OCI-LY7 (cell line): ENCODE measurements around the gene KRCC1. TPM values are rescaled to one million over a fixed set of nuclear protein-coding genes. Genes with fewer than 3 reads are reported as not detected.

Source experiments
- BruUV-seq: library from RNA; stranded (reverse); fragments of 400-500 nt; replicated peaks from 2 replicates; lab custom pipeline; 2021; lab: Mats Ljungman, UMichigan
- CTCF ChIA-PET: fragments of 300-600 bp; sonication (Branson Sonifier 250); formaldehyde crosslinking; loops from one replicate; lab custom pipeline; 2022; ENCODE audit warnings: antibody characterized with exemption; ENCODE audit not compliant: unreplicated experiment; lab: Charles Lee
- POLR2A ChIA-PET: fragments of 300-600 bp; sonication (Branson Sonifier 250); formaldehyde crosslinking; loops from one replicate; lab custom pipeline; 2022; ENCODE audit warnings: antibody characterized with exemption; lab: Charles Lee
- DNase-seq: peaks from one replicate; pipeline ENCODE4 v3.0.0-alpha.2; 2015; ENCODE audit warnings: low spot score
- H2AFZ ChIP-seq: fragments of 200-600 bp; sonication (generic), shearing (Covaris generic); 2 replicates; pipeline ENCODE4 v1.6.1; 2014; ENCODE audit warnings: mild to moderate bottlenecking, antibody characterized with exemption, low read length, moderate library complexity
- H3K27ac ChIP-seq: fragments of 200-600 bp; sonication (generic); 2 replicates; pipeline ENCODE4 v1.5.1; 2014; ENCODE audit warnings: mixed run types, low read depth, mild to moderate bottlenecking, moderate library complexity, low read length, inconsistent platforms; ENCODE audit not compliant: poor library complexity, severe bottlenecking
- H3K36me3 ChIP-seq: fragments of 200-600 bp; sonication (generic); 2 replicates; pipeline ENCODE4 v1.6.1; 2014; ENCODE audit warnings: mild to moderate bottlenecking, antibody characterized with exemption, low read length, moderate library complexity, mixed read lengths; ENCODE audit not compliant: insufficient read depth
- H3K4me1 ChIP-seq: fragments of 200-600 bp; sonication (generic); 2 replicates; pipeline ENCODE4 v1.5.1; 2014; ENCODE audit warnings: mild to moderate bottlenecking, low read length; ENCODE audit not compliant: insufficient read depth, poor library complexity, severe bottlenecking
- H3K4me2 ChIP-seq: fragments of 200-600 bp; sonication (generic); 2 replicates; pipeline ENCODE4 v1.6.1; 2014; ENCODE audit warnings: mild to moderate bottlenecking, low read length
- H3K4me3 ChIP-seq: fragments of 200-600 bp; sonication (generic); 2 replicates; pipeline ENCODE4 v1.5.1; 2014; ENCODE audit warnings: mild to moderate bottlenecking, low read depth, low read length; ENCODE audit not compliant: poor library complexity, severe bottlenecking
- H3K79me2 ChIP-seq: fragments of 200-600 bp; sonication (generic); 2 replicates; pipeline ENCODE4 v1.6.1; 2016; ENCODE audit warnings: low read depth, mild to moderate bottlenecking, low read length, moderate library complexity, mixed read lengths; ENCODE audit not compliant: insufficient read depth
- H3K9me2 ChIP-seq: fragments of 200-600 bp; sonication (generic); 2 replicates; pipeline ENCODE4 v1.6.1; 2016; ENCODE audit warnings: mild to moderate bottlenecking, low read length, mixed read lengths; ENCODE audit not compliant: insufficient read depth
- H3K9me3 ChIP-seq: fragments of 200-600 bp; sonication (generic); 2 replicates; pipeline ENCODE4 v1.6.1; 2014; ENCODE audit warnings: mild to moderate bottlenecking, mixed run types, low read length, mixed read lengths
- H4K20me1 ChIP-seq: fragments of 200-600 bp; sonication (generic); 2 replicates; pipeline ENCODE4 v1.6.1; 2014; ENCODE audit warnings: mild to moderate bottlenecking, antibody characterized with exemption, low read length, moderate library complexity, mixed read lengths; ENCODE audit not compliant: insufficient read depth
- EZH2phosphoT487 ChIP-seq: fragments of 200-600 bp; sonication (generic); IDR thresholded peaks from 2 replicates; pipeline ENCODE4 v1.6.1; 2018; ENCODE audit warnings: low read depth, borderline replicate concordance, mild to moderate bottlenecking, mixed run types, antibody characterized with exemption, low read length, moderate library complexity, mixed read lengths
- intact Hi-C: fragments of 100-400 bp; cut with micrococcal nuclease; formaldehyde crosslinking; loops from one replicate; pipeline ENCODE4 v1.10.0; 2022; ENCODE audit not compliant: unreplicated experiment
- total RNA-seq, 2 experiments: library from RNA; depleted of rRNA in 1 of 2; stranded (reverse); fragments of >200 nt in 1 of 2; shearing (Covaris generic) in 1 of 2; gene quantifications; 2 replicates each; pipeline ENCODE4 v1.2.3, GENCODE V29; 2014 to 2022
- TF ChIP-seq, protein P1 (sequence below): fragments of 200-600 bp; sonication (generic); conservative IDR thresholded peaks from 2 replicates; pipeline ENCODE4 v1.5.1; 2014; ENCODE audit warnings: mild to moderate bottlenecking, antibody characterized with exemption, low read length, moderate library complexity, mixed read lengths

Gene KRCC1
- total RNA-seq, 2 experiments from 2014 or later = 18.7 to 31.7 TPM

DNA sequence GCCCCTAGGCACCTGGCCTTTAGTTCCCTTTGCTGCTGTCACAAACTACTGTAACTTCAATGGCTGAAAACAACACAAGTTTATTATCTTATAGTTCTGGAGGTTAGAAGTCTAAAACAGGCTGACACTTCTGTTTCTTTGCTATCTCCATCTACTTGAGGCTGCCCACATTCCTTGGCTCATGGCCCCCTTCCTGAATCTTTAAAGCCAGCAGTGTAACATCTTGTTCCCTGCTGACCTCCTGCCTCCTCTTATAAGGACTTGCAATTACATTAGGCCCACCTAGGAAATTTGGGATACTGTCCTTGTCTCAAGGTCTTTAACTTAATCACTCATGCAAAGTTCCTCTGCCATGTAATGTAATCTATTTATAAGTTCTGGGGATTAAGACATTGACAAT lies 18.6 kb upstream of the KRCC1 start:
- no TSS peak for BruUV-seq

DNA sequence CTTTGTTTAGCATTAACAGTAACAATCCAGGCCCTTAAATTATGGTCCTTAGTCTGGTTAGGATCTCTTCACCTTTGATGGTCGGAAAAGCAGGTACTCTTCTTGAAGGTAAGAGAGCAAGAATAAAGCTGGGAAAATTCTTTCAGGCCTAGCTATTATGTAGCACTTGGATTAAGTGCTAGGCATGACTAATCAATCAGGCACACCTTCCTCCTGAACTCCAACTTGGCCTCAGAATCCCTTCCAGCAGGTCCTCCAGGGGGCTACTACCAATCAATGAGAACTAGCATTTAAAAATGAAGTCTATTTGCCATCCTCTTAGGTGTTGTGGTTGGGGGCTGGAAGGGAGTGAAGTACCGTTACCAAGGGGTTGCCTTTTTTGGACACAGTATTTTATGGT lies 15.8 kb upstream of the KRCC1 start:
- Histone ChIP-seq H3K27ac (no peak overlapping the region), H3K79me2 (no peaks in the 10 kb centered on the region), H3K9me3 (no peaks in the 10 kb centered on the region), H3K4me1 (no peaks in the 10 kb centered on the region), H3K9me2 (no peaks in the 10 kb centered on the region), H3K4me3 (no peak overlapping the region), H3K36me3 (no peaks in the 10 kb centered on the region), H3K4me2 (no peak overlapping the region), H4K20me1 (no peaks in the 10 kb centered on the region), H2AFZ (no peak overlapping the region)
- no peak for DNase-seq
- ChIA-PET POLR2A (interaction anchor here (0.7 kb wide), 1 partner anchor 49 kb away, joined by 3 read pairs; no protein-coding TSS in a partner anchor), CTCF (no interaction called here)
- intact Hi-C loops = no loop called here
- no peak for TF ChIP-seq EZH2phosphoT487
- TF ChIP-seq, protein P1, sequence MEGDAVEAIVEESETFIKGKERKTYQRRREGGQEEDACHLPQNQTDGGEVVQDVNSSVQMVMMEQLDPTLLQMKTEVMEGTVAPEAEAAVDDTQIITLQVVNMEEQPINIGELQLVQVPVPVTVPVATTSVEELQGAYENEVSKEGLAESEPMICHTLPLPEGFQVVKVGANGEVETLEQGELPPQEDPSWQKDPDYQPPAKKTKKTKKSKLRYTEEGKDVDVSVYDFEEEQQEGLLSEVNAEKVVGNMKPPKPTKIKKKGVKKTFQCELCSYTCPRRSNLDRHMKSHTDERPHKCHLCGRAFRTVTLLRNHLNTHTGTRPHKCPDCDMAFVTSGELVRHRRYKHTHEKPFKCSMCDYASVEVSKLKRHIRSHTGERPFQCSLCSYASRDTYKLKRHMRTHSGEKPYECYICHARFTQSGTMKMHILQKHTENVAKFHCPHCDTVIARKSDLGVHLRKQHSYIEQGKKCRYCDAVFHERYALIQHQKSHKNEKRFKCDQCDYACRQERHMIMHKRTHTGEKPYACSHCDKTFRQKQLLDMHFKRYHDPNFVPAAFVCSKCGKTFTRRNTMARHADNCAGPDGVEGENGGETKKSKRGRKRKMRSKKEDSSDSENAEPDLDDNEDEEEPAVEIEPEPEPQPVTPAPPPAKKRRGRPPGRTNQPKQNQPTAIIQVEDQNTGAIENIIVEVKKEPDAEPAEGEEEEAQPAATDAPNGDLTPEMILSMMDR = no peak
- BruUV-seq = no TSS peak

More for the DNA sequence above, 18.6 kb upstream of the KRCC1 start:
- intact Hi-C loops = no loop called here
- Histone ChIP-seq H2AFZ (no peak overlapping the region), H3K36me3 (no peaks in the 10 kb centered on the region), H3K27ac (no peak overlapping the region), H3K4me2 (no peak overlapping the region), H3K79me2 (no peaks in the 10 kb centered on the region), H3K9me2 (no peaks in the 10 kb centered on the region), H3K4me3 (no peak overlapping the region), H3K4me1 (no peaks in the 10 kb centered on the region), H3K9me3 (no peaks in the 10 kb centered on the region), H4K20me1 (no peaks in the 10 kb centered on the region)
- CTCF ChIA-PET = no interaction called here
- DNase-seq = no peak
- TF ChIP-seq, protein P1 = no peak
- no peak for TF ChIP-seq EZH2phosphoT487
- POLR2A ChIA-PET = no interaction called here

DNA sequence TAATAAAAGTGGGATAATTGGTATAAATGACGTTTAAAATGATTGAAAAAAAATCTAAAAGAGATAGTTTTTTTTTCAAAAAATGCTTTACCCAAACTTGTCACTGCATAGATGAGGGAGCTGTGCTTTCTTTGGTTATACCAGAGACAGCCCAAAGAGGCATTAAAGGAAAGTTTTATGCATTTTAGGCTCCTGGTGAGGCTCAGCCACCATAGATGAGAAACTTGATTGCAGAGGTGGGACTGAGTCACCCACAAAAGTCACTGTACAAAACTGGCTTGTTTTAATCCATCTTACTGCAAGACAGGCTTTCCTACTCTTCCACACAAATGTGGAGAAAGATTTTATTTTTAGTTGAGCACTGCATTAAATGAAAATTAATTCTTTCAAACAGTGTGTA lies 14.5 kb upstream of the KRCC1 start:
- intact Hi-C loops = no loop called here
- no peaks in the 10 kb centered on the region for H3K9me3 ChIP-seq
- CTCF ChIA-PET = no interaction called here

More for the DNA sequence above, 14.5 kb upstream of the KRCC1 start:
- H4K20me1 ChIP-seq = no peaks in the 10 kb centered on the region
- H3K4me3 ChIP-seq = no peak overlapping the region
- no peak for DNase-seq
- H2AFZ ChIP-seq = no peak overlapping the region
- no peaks in the 10 kb centered on the region for H3K9me2 ChIP-seq
- no peak for TF ChIP-seq EZH2phosphoT487
- TF ChIP-seq, protein P1 = no peak
- no peaks in the 10 kb centered on the region for H3K36me3 ChIP-seq
- no peaks in the 10 kb centered on the region for H3K79me2 ChIP-seq
- H3K27ac ChIP-seq = no peak overlapping the region
- no TSS peak for BruUV-seq
- POLR2A ChIA-PET = no interaction called here
- H3K4me1 ChIP-seq = no peaks in the 10 kb centered on the region
- H3K4me2 ChIP-seq = no peak overlapping the region
